Glutamatergic neuron (in vitro differentiated cells): ENCODE results near the gene RBM17. TPM values are rescaled to one million over a fixed set of nuclear protein-coding genes. Genes with fewer than 3 reads are reported as not detected.

Experiments used
- DNase-seq: peaks from one replicate; pipeline ENCODE4 v3.0.0; 2022
- H3K27ac Mint-ChIP-seq: one replicate; pipeline ENCODE4 v1.8.0; 2020; ENCODE audit warnings: mild to moderate bottlenecking, mixed read lengths, inconsistent platforms; ENCODE audit not compliant: unreplicated experiment
- H3K27me3 Mint-ChIP-seq: one replicate; pipeline ENCODE4 v1.8.0; 2020; ENCODE audit warnings: mild to moderate bottlenecking, moderate library complexity, mixed read lengths, inconsistent platforms; ENCODE audit not compliant: unreplicated experiment
- H3K36me3 Mint-ChIP-seq: one replicate; pipeline ENCODE4 v1.8.0; 2020; ENCODE audit warnings: mild to moderate bottlenecking, mixed read lengths, inconsistent platforms; ENCODE audit not compliant: unreplicated experiment
- H3K4me1 Mint-ChIP-seq: one replicate; pipeline ENCODE4 v1.8.0; 2020; ENCODE audit warnings: mild to moderate bottlenecking, low read depth, mixed read lengths, inconsistent platforms; ENCODE audit not compliant: unreplicated experiment
- H3K4me3 Mint-ChIP-seq: one replicate; pipeline ENCODE4 v1.8.0; 2020; ENCODE audit warnings: mild to moderate bottlenecking, mixed read lengths, inconsistent platforms; ENCODE audit not compliant: unreplicated experiment
- H3K9me3 Mint-ChIP-seq: one replicate; pipeline ENCODE4 v1.8.0; 2020; ENCODE audit warnings: mild to moderate bottlenecking, moderate library complexity, mixed read lengths, inconsistent platforms; ENCODE audit not compliant: unreplicated experiment
- CTCF ChIP-seq: fragments of 200-600 bp; sonication (generic); IDR thresholded peaks from one replicate; pipeline ENCODE4 v1.5.0; 2021; ENCODE audit not compliant: partially characterized antibody, unreplicated experiment
- total RNA-seq: library from RNA; stranded (reverse); fragmentation: NEBNext Ultra II Directional; extraction: Animal tissue kit (Norgen Biotek cat#: 25700); gene quantifications from one replicate; pipeline ENCODE4 v1.2.1, GENCODE V29; 2021; ENCODE audit not compliant: unreplicated experiment

RBM17 gene
- total RNA-seq, 1 donor from 2014 or later = 171 TPM

GRCh38 chr10:6052247-6053221 lies 36.3 kb upstream of the RBM17 start:
- DNase-seq = no peak
- Mint-ChIP-seq H3K36me3 (no peaks in the 10 kb centered on the region), H3K27me3 (peaks cover 5% of the 10 kb centered on the region), H3K4me3 (no peak overlapping the region), H3K4me1 (peaks cover 2% of the 10 kb centered on the region), H3K9me3 (peaks cover 2% of the 10 kb centered on the region), H3K27ac (no peak overlapping the region)
- TF ChIP-seq CTCF = no peak

GRCh38 chr10:6053303-6053702 lies 35.5 kb upstream of the RBM17 start:
- no peak for TF ChIP-seq CTCF

GRCh38 chr10:6053816-6054631 lies 34.8 kb upstream of the RBM17 start:
- H3K27me3 Mint-ChIP-seq = peaks cover 5% of the 10 kb centered on the region
- no peak overlapping the region for H3K27ac Mint-ChIP-seq
- peaks cover 2% of the 10 kb centered on the region for H3K9me3 Mint-ChIP-seq
- no peak overlapping the region for H3K4me3 Mint-ChIP-seq
- no peak for DNase-seq
- H3K4me1 Mint-ChIP-seq = peaks cover 2% of the 10 kb centered on the region
- no peak for TF ChIP-seq CTCF
- no peaks in the 10 kb centered on the region for H3K36me3 Mint-ChIP-seq

More at GRCh38 chr10:6053303-6053702, 35.5 kb upstream of the RBM17 start:
- DNase-seq = no peak
- peaks cover 2% of the 10 kb centered on the region for H3K4me1 Mint-ChIP-seq
- H3K9me3 Mint-ChIP-seq = peaks cover 2% of the 10 kb centered on the region
- no peaks in the 10 kb centered on the region for H3K36me3 Mint-ChIP-seq
- H3K27ac Mint-ChIP-seq = no peak overlapping the region
- peaks cover 5% of the 10 kb centered on the region for H3K27me3 Mint-ChIP-seq
- H3K4me3 Mint-ChIP-seq = no peak overlapping the region

GRCh38 chr10:6054884-6055283 lies 34.0 kb upstream of the RBM17 start:
- TF ChIP-seq CTCF = no peak
- Mint-ChIP-seq H3K4me1 (peaks cover 2% of the 10 kb centered on the region), H3K27me3 (peaks cover 5% of the 10 kb centered on the region), H3K4me3 (no peak overlapping the region), H3K9me3 (peaks cover 2% of the 10 kb centered on the region), H3K27ac (no peak overlapping the region), H3K36me3 (no peaks in the 10 kb centered on the region)
- no peak for DNase-seq

- Mint-ChIP-seq H3K27me3 (peaks cover 2% of the 10 kb centered on the region), H3K9me3 (peaks cover 2% of the 10 kb centered on the region), H3K4me1 (peaks cover 2% of the 10 kb centered on the region)
Measured at GRCh38 chr10:6055929-6056328, 32.9 kb upstream of the RBM17 start.

More at GRCh38 chr10:6055929-6056328, 32.9 kb upstream of the RBM17 start:
- H3K36me3 Mint-ChIP-seq = no peaks in the 10 kb centered on the region
- no peak for TF ChIP-seq CTCF
- H3K27ac Mint-ChIP-seq = no peak overlapping the region
- H3K4me3 Mint-ChIP-seq = no peak overlapping the region
- DNase-seq = no peak
